Measurements from ENCODE around the gene CPT1B.

Gene CPT1B

GRCh38 chr22:50531546-50531961, 46.7 kb downstream of the CPT1B start:
- Histone ChIP-seq H3K27me3 (ENCODE audit: control insufficient read depth, insufficient read depth, low read length) (peaks cover 64% of the 10 kb centered on the region), H3K4me3 (ENCODE audit: low read depth, low read length) (peak overlapping the region; percentile 59), H3K4me1 (ENCODE audit: control insufficient read depth, insufficient read depth, low read length) (no peaks in the 10 kb centered on the region), H3K9me3 (ENCODE audit: control insufficient read depth, insufficient read depth, low read length) (no peaks in the 10 kb centered on the region), H3K36me3 (ENCODE audit: control insufficient read depth, insufficient read depth, low read length) (no peaks in the 10 kb centered on the region), H3K9ac (ENCODE audit: low read depth, low read length) (no peak overlapping the region)

GRCh38 chr22:50530877-50531545, 47.2 kb downstream of the CPT1B start:
- Histone ChIP-seq H3K4me3 (ENCODE audit: low read depth, low read length) (peak overlapping the region; percentile 59), H3K9me3 (ENCODE audit: control insufficient read depth, insufficient read depth, low read length) (no peaks in the 10 kb centered on the region), H3K36me3 (ENCODE audit: control insufficient read depth, insufficient read depth, low read length) (no peaks in the 10 kb centered on the region), H3K27me3 (ENCODE audit: control insufficient read depth, insufficient read depth, low read length) (peaks cover 64% of the 10 kb centered on the region), H3K4me1 (ENCODE audit: control insufficient read depth, insufficient read depth, low read length) (no peaks in the 10 kb centered on the region), H3K9ac (ENCODE audit: low read depth, low read length) (no peak overlapping the region)

GRCh38 chr22:50530580-50530876, 47.7 kb downstream of the CPT1B start:
- Histone ChIP-seq H3K9me3 (ENCODE audit: control insufficient read depth, insufficient read depth, low read length) (no peaks in the 10 kb centered on the region), H3K4me1 (ENCODE audit: control insufficient read depth, insufficient read depth, low read length) (no peaks in the 10 kb centered on the region), H3K9ac (ENCODE audit: low read depth, low read length) (no peak overlapping the region), H3K27me3 (ENCODE audit: control insufficient read depth, insufficient read depth, low read length) (peaks cover 64% of the 10 kb centered on the region), H3K4me3 (ENCODE audit: low read depth, low read length) (peak overlapping the region; percentile 59), H3K36me3 (ENCODE audit: control insufficient read depth, insufficient read depth, low read length) (no peaks in the 10 kb centered on the region)

GRCh38 chr22:50529897-50530579, 48.2 kb downstream of the CPT1B start, which contains the start of gene TYMP:
Gene TYMP, minus strand, starts transcription at chr22:50530012. Its CDS starts 303 bp downstream, at chr22:50529709.
- Histone ChIP-seq H3K4me1 (ENCODE audit: control insufficient read depth, insufficient read depth, low read length) (no peaks in the 10 kb centered on the region), H3K9ac (ENCODE audit: low read depth, low read length) (no peak within 1 kb of the TSS), H3K4me3 (ENCODE audit: low read depth, low read length) (peak within 1 kb of the TSS; percentile 59), H3K36me3 (ENCODE audit: control insufficient read depth, insufficient read depth, low read length) (no peaks in the 10 kb centered on the region), H3K27me3 (ENCODE audit: control insufficient read depth, insufficient read depth, low read length) (peaks cover 64% of the 10 kb centered on the region), H3K9me3 (ENCODE audit: control insufficient read depth, insufficient read depth, low read length) (no peaks in the 10 kb centered on the region)

GRCh38 chr22:50529416-50529896, 48.8 kb downstream of the CPT1B start:
- Histone ChIP-seq H3K4me3 (ENCODE audit: low read depth, low read length) (peak overlapping the region; percentile 59), H3K36me3 (ENCODE audit: control insufficient read depth, insufficient read depth, low read length) (no peaks in the 10 kb centered on the region), H3K9ac (ENCODE audit: low read depth, low read length) (no peak overlapping the region), H3K9me3 (ENCODE audit: control insufficient read depth, insufficient read depth, low read length) (no peaks in the 10 kb centered on the region), H3K4me1 (ENCODE audit: control insufficient read depth, insufficient read depth, low read length) (no peaks in the 10 kb centered on the region), H3K27me3 (ENCODE audit: control insufficient read depth, insufficient read depth, low read length) (peaks cover 64% of the 10 kb centered on the region)

- peaks cover 61% of the 10 kb centered on the region for H3K27me3 ChIP-seq (ENCODE audit: control insufficient read depth, insufficient read depth, low read length)
- H3K4me1 ChIP-seq (ENCODE audit: control insufficient read depth, insufficient read depth, low read length): no peaks in the 10 kb centered on the region
- no peaks in the 10 kb centered on the region for H3K9me3 ChIP-seq (ENCODE audit: control insufficient read depth, insufficient read depth, low read length)
- no peak overlapping the region for H3K9ac ChIP-seq (ENCODE audit: low read depth, low read length)
- peaks cover under 1% of the 10 kb centered on the region for H3K36me3 ChIP-seq (ENCODE audit: control insufficient read depth, insufficient read depth, low read length)
- no peak overlapping the region for H3K4me3 ChIP-seq (ENCODE audit: low read depth, low read length)
Measured at GRCh38 chr22:50528682-50529415, 49.4 kb downstream of the CPT1B start.

- Histone ChIP-seq H3K9ac (ENCODE audit: low read depth, low read length) (no peak overlapping the region), H3K4me3 (ENCODE audit: low read depth, low read length) (no peak overlapping the region), H3K36me3 (ENCODE audit: control insufficient read depth, insufficient read depth, low read length) (peaks cover 7% of the 10 kb centered on the region), H3K4me1 (ENCODE audit: control insufficient read depth, insufficient read depth, low read length) (no peaks in the 10 kb centered on the region), H3K27me3 (ENCODE audit: control insufficient read depth, insufficient read depth, low read length) (peaks cover 55% of the 10 kb centered on the region), H3K9me3 (ENCODE audit: control insufficient read depth, insufficient read depth, low read length) (no peaks in the 10 kb centered on the region)
Measured at GRCh38 chr22:50527921-50528681, 50.1 kb downstream of the CPT1B start.

- Histone ChIP-seq H3K36me3 (ENCODE audit: control insufficient read depth, insufficient read depth, low read length) (peaks cover 10% of the 10 kb centered on the region), H3K4me1 (ENCODE audit: control insufficient read depth, insufficient read depth, low read length) (no peaks in the 10 kb centered on the region), H3K9me3 (ENCODE audit: control insufficient read depth, insufficient read depth, low read length) (no peaks in the 10 kb centered on the region), H3K27me3 (ENCODE audit: control insufficient read depth, insufficient read depth, low read length) (peaks cover 46% of the 10 kb centered on the region), H3K9ac (ENCODE audit: low read depth, low read length) (no peak overlapping the region), H3K4me3 (ENCODE audit: low read depth, low read length) (peak overlapping the region; percentile 76)
Measured at GRCh38 chr22:50526834-50527801, 51.1 kb downstream of the CPT1B start.

GRCh38 chr22:50526108-50526833, 52.0 kb downstream of the CPT1B start:
- Histone ChIP-seq H3K36me3 (ENCODE audit: control insufficient read depth, insufficient read depth, low read length) (peaks cover 16% of the 10 kb centered on the region), H3K9me3 (ENCODE audit: control insufficient read depth, insufficient read depth, low read length) (no peaks in the 10 kb centered on the region), H3K9ac (ENCODE audit: low read depth, low read length) (peak overlapping the region; percentile 37), H3K27me3 (ENCODE audit: control insufficient read depth, insufficient read depth, low read length) (peaks cover 42% of the 10 kb centered on the region), H3K4me1 (ENCODE audit: control insufficient read depth, insufficient read depth, low read length) (no peaks in the 10 kb centered on the region), H3K4me3 (ENCODE audit: low read depth, low read length) (peak overlapping the region; percentile 76)

- Histone ChIP-seq H3K9ac (ENCODE audit: low read depth, low read length) (peak overlapping the region; percentile 37), H3K27me3 (ENCODE audit: control insufficient read depth, insufficient read depth, low read length) (peaks cover 37% of the 10 kb centered on the region), H3K4me3 (ENCODE audit: low read depth, low read length) (peak overlapping the region; percentile 76), H3K36me3 (ENCODE audit: control insufficient read depth, insufficient read depth, low read length) (peaks cover 21% of the 10 kb centered on the region), H3K9me3 (ENCODE audit: control insufficient read depth, insufficient read depth, low read length) (no peaks in the 10 kb centered on the region), H3K4me1 (ENCODE audit: control insufficient read depth, insufficient read depth, low read length) (no peaks in the 10 kb centered on the region)
Measured at GRCh38 chr22:50525858-50526107, 52.4 kb downstream of the CPT1B start.
